Central memory CD4-positive, alpha-beta T cell (primary cell): Measurements from ENCODE around the gene SDK1.

ENCODE experiments used
- DNase-seq: peaks from one replicate; pipeline ENCODE4 v3.0.0; 2022

Gene SDK1

DNA sequence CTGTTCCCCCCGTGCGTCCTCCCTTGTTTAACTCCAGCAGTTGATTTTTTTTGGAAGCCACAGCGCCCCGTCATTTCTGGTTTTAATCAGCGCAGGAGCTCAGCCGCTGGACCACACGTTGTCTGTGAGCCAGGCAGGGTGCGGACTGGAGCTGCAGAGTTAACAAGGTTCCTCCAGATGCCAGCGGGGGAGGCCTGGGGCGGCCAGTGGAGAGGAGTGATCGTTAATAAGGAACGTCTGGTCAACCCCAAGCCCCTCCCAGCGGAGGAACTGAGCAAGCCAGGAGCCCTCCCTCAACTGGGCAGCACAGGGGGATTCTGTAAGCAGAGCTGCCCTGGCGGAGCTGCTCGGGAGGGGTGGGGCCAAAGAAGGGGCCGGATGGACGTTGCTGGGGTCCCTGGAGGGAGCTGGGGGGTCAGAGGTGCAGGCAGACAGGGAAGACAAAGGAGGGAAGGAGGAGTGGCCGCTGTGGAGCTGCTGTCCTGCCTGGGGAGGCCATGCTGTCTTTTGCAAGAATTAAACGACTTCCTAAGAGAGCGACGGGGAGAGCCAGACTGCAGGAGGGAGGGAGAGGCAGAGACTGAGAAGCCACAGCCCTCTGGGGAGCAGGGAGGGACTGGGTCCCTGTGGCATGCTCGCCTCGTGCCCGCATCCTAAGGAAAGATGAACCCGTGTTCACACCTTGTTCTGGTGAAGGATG, 843.9 kb downstream of the SDK1 start:
- DNase-seq, result no peak

DNA sequence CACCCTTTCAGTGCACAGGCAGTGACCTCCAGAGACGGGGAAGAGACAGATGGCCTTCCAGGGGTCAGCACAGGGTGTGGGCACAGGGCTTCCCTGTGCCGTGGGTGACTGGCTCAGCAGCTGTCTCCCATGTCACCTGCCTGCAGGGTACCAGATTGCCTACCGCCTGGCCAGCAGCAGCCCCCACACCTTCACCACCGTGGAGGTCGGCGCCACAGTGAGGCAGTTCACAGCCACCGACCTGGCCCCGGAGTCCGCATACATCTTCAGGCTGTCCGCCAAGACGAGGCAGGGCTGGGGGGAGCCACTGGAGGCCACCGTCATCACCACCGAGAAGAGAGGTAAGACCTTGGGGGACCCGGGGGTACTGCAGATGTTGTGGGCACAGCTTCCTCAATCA, 844.5 kb downstream of the SDK1 start:
- DNase-seq, result no peak

DNA sequence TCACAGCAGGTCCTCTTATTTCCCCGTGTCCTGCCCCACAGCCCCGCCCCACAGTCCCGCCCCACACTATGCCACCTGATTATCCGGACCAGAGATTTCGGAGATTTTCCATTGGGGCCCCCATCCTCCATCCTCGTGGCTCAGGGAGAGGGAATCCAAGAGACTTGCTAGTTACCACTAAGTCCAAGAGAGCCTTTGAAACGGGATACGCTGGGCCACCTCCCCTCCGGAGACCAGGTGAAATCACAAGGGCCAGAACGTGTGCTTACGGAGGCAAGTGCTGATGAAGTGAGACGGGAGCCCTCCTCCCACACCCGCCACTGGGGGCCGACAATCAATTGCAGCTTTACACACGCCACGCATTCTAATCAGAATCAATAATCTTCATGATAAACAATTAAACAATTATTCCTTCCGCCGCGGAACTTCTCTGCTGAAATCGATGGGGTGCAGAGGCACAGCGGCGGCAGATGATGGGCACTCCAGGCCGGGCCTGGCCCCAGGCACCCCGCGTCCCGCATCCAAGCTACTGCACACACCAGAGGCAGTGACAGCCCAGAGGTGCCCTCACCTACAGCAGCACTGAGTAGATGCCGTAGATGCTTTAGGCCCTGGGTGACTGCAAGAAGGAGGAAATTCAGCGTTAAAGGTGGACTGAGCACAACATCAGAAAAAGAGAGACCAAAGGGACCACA, 847.0 kb downstream of the SDK1 start:
- DNase-seq, result no peak

DNA sequence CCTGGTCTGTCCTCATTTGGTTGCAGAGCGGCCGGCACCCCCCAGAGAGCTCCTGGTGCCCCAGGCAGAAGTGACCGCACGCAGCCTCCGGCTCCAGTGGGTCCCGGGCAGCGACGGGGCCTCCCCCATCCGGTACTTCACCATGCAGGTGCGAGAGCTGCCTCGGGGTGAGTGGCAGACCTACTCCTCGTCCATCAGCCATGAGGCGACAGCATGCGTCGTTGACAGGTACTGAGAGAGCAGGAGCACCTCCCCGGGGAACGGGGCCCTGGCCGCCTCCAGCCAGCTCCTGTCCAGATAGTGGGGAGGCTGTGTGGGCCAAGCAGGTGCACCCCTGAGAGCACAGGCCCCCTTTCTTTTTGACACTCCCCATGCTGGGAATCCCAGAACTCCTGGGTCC, 848.2 kb downstream of the SDK1 start:
- DNase-seq, result no peak

DNA sequence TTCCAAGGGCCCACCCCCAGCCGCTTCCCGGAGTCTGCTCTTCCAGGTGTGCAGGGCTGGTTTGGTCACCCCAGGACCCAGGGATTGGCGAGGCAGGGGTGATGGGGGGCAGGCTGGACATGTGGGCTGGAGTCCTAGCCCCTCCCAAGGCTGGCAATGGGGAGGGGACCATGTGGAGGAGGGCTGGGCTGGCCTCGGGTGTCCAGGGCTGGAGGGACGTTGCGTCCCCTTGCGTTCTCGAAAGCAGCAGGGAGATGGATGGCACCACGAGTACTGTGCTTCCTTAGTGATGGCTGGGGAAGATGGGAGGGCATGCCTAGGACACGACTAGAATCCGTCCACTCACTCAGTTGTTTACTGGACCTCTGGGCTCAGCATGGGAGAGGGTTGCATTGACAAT, 848.6 kb downstream of the SDK1 start:
- DNase-seq, result no peak

DNA sequence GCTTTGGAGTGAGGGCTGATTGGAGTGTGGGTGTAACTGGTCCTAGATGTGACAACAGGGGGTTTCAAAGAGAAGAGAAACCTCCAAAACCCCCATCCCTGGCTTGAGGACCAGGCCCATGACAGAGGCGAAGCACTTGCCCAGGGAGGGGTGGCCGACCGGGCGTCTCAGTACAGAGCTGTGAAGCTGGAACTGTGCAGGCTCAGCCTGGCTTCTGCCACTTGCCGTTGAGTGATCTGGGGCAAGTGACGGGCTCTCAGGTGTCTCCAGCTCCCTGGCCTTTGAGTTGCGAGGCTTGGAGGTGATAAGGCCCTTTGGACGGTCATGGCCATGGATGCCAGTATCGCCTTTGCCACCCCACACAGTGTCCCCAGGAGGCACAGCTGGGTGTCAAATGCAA, 849.7 kb downstream of the SDK1 start:
- DNase-seq, result no peak

DNA sequence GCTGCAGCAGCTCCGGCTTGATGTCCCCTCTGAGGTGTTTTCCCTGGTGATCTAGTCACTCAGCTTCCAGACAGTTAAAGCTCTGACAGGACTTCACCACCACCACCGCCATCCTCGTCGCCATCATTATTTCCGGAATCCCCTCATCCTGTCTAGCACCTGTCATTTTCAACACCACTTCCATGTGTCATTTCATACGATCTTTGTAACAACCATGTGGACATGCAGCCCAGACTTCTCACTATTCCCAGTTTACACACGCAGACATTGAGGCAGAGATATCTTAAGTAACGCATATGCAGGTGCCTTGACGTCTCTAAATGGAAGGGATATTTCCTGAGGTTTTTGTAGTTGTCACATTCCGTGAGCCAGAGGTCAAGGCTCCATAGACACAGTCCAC, 850.5 kb downstream of the SDK1 start:
- no peak for DNase-seq

DNA sequence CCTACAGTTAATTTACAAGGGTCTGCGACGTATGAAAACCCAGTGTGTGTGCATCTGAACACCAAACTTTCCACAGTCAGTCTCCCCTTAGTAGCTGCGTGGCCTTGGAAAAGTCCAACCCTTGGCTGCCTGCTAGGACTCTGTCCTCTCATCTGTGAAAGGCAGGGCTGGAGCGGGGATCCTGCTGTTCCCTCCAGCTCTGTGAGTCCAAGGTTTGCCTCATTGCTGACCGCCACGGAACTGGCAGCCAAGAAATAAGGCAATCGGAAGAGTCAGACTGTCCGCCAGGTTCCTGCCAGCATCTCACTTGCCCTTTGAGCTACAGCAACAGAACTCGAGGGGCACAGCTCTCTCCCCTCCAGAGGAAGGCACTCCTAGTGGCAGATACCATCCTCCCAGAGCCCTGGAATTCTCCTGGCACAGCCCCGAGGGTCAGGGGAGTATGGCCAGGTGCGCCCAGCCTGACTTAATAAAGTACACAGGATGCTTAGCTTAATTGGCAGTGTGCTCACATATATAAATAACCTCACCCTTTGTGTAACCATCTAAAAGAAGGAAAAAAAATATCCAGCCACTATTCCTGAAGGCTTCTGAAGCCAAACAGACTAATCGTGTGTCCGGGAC, 851.0 kb downstream of the SDK1 start:
- no peak for DNase-seq

DNA sequence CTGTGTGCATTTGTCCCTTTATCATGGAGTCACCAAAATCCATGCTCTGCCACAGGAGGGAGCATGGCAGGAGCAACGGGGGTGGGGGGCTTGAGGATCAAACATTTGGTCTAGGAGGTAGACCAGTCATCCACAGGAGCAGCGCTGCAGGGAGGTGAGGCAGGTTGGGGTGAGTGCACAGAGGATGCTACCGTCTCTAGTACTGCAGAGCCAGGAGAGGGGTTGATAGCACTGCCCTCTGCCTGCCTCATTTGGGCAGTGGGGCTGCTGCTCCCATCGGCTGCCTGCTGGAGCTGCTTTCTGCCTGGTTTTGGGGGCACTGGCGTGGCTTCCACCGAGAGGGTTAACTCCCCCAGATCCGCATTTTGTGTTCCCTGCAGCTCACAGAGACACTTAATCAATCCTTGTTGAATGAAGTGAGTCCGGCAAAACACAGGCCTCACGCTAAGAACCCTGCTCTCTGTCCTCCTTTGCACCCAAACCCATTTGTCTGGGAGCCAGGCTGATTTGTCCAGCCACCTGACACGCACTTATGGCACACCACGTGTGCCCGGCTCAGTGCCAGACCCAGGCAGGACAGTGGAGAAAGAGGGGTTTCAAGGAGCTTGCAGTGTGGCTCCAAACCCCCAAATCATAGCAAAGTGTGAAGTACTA, 854.0 kb downstream of the SDK1 start:
- no peak for DNase-seq

DNA sequence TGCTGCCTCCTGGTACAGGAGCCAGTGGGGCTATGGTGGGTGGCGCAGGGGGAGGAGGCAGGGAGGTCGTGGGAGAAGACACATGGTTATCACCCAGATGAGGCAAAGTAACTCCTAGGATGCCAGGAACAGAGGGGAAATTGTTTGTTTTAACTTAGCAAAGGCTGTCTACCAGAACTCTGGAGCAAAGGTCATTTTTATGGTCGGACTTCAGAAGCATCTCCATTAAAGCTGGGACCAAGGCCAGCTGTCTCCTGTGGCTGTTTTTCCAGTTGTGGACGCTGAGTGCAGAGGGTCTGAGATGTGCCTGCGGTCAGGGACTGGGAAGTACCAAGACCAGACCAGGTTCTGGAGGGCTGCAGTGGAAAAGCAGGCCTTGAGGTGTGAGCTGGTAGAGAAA, 855.1 kb downstream of the SDK1 start:
- DNase-seq, result no peak

DNA sequence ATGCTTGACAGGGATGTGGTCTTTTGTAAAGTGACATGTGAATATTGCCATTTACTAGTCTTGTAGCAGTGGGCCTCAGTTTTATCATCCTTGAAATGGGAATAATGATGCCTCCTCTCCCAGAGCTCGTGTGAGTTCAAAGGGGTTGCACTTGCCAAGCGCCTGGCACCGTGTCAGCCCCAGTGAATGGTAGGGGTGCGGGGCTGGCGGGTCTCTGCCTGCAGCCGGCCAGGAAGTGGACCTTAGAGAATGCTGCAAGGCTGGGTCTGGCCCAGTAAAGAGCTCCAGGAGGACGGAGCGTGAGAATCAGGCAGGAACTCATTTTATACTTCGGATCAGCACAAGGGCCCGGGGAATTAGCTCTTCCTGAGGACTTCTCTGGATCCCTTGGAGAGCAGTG, 856.6 kb downstream of the SDK1 start:
- no peak for DNase-seq

DNA sequence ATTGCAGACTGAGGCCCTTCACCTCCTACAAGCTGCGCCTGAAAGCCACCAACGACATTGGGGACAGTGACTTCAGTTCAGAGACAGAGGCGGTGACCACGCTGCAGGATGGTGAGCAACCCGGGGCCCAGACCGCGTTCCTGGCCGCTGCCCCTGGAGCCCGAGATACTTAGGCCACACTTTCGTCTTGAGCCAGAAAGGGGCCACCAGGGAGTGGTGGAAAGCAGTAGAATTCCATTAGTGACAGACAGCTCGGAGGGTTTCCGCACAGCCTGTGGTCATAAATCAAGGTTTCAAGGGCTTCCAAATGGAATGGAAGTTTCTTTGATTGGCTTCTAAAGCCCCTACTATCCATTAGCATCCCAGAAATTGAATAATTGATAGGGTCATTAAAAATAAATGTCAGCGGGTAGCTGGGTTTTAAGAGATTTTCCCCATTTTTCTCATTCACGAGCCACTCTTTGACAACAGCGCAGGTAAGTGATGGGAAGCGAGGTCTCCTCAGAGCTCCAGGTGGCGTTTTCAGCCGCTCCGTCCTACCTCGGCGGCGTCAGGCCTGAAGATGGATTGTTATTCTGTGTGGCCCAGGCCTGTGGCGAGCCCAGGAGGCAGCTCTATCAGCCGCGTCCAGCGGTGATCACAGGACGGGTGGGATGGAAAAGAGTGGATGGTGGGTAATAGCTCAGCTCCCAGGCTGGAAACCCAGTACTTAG, 857.5 kb downstream of the SDK1 start:
- DNase-seq, result no peak

DNA sequence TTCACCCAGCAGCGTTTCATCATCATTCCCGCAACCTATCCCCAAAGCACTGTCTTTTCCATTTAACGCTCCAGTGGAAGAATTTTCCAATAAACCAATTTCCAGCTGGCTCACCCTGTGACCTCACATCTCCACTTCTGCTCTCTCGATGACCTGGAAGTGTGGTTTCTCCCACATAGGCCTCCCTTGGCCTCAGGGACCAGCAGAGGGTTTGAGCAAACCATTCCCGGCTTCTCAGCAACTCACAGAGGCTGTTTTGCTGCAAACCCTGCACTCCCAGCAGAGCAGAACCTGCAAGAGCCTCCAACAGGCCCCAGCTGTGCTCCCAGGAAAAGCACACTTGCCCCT, 858.1 kb downstream of the SDK1 start:
- DNase-seq, result no peak

DNA sequence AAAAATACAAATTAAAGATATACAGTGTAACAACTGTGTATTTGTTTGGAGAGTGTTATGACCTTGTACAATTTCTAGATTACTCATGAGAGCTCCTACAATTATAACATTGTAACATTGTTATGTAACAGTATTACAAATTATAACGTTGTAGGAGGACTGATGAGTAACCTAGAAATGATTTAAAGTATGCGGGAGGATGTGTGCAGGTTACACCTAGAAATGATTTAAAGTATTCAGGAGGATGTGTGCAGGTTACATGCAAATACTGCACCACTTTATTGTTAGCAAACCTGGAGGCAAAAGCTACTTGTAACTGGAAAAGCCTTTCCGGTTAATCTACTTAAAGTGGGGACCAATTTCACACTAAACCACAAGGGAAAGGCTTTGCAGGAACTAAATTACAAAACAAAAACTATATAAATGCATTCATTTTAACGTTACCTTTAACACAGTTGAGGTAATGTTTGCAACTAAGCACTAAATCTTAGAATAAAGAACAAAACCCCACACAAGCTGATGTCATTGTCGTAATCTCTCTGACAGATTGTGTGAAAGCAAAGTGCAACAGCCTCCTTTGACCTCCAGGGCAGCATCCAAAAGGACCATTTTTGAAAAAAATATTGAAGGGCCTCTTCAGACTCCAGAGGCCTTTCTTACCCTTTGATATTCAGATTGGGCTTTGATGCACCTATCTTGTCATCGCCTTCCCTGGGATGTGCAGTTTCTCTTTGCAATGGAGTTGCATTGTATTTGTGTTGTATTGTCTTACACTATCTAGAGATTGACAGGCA, 858.9 kb downstream of the SDK1 start:
- no peak for DNase-seq

DNA sequence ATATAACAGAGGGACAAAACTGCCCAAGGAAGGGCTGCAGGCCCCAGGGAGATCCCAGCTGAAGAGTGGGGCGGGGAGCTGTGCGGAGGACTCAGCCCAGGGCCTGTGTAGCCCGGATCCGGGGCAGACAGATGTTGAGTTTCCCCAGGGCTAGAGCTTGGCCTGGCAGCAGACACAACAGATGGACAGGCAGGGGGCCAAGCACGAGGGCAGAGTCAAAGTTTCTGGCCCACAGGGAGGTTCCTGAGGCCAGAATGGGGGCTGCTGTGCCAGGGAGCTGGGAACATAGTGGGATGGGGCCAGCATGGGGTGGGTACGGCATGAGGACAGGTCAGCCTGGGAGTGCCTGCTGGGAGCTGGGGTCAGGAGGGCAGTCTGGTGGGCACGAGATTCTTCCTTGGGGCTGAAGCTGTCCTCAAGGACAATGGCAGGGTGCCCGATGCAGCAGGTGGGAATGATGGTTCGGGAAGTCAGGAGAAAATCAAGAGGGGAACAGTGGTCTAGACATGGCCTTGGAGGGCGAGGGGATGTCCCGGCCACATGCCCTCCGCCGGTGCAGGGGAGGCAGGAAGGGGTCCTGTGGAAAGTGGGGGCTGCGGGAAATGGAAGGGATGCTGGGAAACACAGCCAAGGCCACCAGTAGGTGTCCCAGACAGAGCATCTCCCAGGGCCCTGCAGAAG, 862.0 kb downstream of the SDK1 start:
- DNase-seq, result no peak

DNA sequence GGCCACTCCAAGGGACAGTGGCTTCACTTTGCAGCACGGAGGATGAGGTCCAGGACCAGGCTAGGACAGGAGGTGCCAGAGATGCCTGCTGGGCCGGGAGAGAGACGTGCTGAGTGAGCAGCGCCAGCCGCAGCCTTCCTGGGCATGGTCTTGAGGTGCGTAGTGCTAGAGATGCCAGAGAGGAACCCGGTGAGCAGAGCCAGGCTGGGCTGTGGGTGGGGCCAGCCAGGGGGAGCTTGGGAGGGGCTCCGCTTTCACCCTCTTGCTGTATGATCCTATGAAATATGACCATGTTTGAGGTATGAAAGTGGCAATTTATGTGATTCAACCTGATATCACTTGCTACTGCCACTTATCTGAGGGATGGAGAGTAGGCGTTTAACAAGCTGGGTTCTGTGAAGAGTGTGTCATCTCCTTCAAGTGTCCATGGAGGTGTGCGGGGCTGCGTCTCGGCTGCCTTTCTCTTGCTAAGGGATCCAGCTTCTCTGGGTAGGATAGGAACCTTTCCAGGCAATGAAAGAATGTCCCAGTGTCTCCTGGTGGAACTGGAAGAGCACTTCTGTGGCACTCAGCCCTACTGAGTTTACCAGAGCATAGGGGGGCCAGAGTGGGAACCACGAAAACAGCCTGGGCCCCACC, 862.6 kb downstream of the SDK1 start:
- DNase-seq, result no peak

DNA sequence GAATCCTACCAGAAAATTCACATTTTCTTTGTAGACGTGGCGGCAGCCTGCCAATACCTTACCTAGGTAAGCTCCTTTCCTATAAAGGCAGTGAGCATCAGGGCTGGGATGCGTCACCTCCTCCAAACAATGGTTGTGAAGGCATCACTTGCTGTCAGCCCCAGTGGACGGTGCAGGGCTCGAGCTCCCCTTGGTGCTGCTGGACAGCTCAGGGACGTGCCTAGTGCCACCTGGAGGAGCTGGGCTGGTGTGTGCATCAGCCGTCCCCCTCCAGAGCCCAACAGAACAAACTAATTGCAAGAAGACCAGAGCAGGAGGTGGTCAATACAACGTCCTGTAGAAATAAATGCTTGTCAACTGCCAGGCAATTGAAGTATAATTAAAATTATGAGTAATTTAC, 863.5 kb downstream of the SDK1 start:
- no peak for DNase-seq

DNA sequence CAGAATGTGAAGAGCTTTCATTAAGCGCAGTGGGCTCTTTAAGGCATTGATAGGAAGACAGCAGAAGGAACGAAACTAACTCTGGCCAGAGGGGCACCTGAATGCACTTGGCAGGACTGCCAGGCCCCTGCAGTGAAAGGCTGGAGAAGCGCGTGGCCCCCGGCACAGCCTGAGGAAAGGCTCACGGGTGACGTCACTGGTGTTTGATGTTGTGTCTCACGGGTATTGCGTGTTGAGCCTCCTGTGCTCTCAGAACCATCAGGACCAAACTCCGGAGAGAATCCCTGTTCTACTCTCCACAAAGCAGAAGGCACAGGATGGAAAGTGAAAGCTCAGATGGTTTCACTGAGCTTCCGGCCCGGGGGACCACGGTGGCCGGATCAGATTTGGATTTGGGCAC, 865.3 kb downstream of the SDK1 start:
- DNase-seq, result no peak

DNA sequence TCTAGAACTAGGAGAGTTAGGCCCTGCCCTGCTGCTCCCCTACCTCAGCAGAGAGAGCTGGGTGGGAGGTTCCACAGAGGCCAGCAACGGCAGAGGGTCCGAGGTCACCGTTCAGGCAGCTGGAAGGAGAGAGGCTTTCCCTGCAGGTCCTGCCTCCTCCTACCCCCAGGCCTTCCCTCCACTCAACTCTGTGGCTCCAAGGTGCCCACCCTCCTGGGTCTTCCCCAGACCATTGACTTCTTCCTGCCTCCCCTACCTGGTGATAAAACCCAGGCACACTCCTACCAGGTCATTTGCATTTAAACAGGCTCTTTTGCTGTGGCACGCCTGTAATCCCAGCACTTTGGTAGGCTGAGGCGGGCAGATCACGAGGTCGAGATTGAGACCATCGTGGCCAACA, 865.8 kb downstream of the SDK1 start:
- DNase-seq, result no peak

DNA sequence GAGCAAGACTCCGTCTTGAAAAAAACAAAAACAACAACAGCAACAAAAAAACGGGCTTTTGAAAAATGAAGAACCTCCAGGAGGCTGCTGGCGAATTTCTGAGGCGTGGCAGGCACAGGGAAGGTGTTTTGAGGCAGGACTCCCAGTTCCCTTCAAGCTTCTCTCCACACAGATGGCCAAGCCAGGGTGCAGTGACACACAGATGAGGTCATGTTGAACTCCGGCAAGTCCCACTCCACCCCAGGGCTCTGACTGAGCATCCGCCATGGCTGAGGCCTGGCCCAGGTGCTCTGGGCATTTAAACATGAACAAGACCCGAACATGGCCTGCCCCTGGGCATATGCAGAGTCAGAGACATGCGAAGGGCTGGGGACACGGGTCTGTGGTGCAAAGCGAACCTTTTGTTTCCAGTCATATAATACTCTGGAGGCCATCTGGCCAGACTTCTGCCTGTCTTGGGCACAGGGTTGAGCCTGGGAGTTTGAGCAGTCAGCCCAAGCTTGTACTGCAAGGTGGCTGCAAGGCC, 866.4 kb downstream of the SDK1 start:
- DNase-seq, result no peak

DNA sequence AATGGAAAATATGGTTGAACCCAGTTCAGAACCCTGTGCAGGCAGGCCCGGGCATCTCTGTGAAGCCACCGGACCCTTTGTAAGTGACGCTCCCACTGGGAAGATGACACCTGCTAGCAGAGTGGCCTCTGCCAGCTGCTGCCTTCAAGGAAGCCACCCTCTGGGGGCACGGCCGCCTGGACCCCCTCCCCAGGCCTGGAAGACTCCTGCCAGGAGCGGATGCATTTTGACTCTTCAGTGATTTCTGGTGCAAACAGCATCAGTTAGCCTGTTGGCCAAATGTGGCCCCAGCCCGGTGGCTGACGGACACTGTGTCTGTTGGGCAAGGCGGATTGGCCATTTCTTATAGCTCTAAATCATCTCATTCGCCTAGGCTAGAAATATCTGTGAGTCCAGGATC, 867.0 kb downstream of the SDK1 start:
- no peak for DNase-seq
